PC-9 (cell line): ENCODE data around the gene IPPK. TPM values are rescaled to one million over a fixed set of nuclear protein-coding genes. Genes with fewer than 3 reads are reported as not detected.
"Not testable (repeated sequence)": the region's sequence is repeated elsewhere in the genome, so short reads cannot be mapped to it uniquely, and the experiment has no call there.

Experiments
- BruUV-seq: library from RNA; stranded (reverse); fragments of 400-500 nt; replicated peaks from 2 replicates; lab custom pipeline; 2021; lab: Mats Ljungman, UMichigan
- CTCF ChIA-PET: fragments of 300-600 bp; sonication (Branson Sonifier 250); formaldehyde crosslinking; loops from one replicate; lab custom pipeline; 2022; ENCODE audit warnings: antibody characterized with exemption; lab: Charles Lee
- POLR2A ChIA-PET: fragments of 300-600 bp; sonication (Branson Sonifier 250); formaldehyde crosslinking; loops from one replicate; lab custom pipeline; 2022; ENCODE audit warnings: antibody characterized with exemption; ENCODE audit not compliant: unreplicated experiment; lab: Charles Lee
- DNase-seq, 2 experiments: peaks; one replicate each; pipeline versions ENCODE4 v3.0.0 to v3.0.0-alpha.2; 2015 to 2022; ENCODE audit warnings: mixed read lengths in 1 of 2
- H2AFZ ChIP-seq: fragments of 200-600 bp; sonication (generic); 2 replicates; pipeline ENCODE4 v1.8.1; 2017; ENCODE audit warnings: antibody characterized with exemption
- H3F3A ChIP-seq: fragments of 200-600 bp; sonication (generic); 2 replicates; pipeline ENCODE4 v1.8.1; 2017; ENCODE audit warnings: antibody characterized with exemption, mild to moderate bottlenecking, low read depth; ENCODE audit not compliant: insufficient read depth
- H3K27ac ChIP-seq: fragments of 200-600 bp; sonication (generic); 2 replicates; pipeline ENCODE4 v1.6.1; 2016; ENCODE audit warnings: mixed run types
- H3K27me3 ChIP-seq: fragments of 200-600 bp; sonication (generic); 2 replicates; pipeline ENCODE4 v1.6.1; 2016; ENCODE audit warnings: low read depth, mixed run types; ENCODE audit not compliant: insufficient read depth
- H3K36me3 ChIP-seq: fragments of 200-600 bp; sonication (generic); 2 replicates; pipeline ENCODE4 v1.6.1; 2016; ENCODE audit warnings: low read depth, mixed run types
- H3K4me1 ChIP-seq: fragments of 200-600 bp; sonication (generic); replicated peaks from 2 replicates; pipeline ENCODE4 v1.6.1; 2016; ENCODE audit warnings: mixed run types; ENCODE audit not compliant: insufficient read depth
- H3K4me2 ChIP-seq: fragments of 200-600 bp; sonication (generic); 2 replicates; pipeline ENCODE4 v1.6.1; 2017; ENCODE audit warnings: mixed run types
- H3K4me3 ChIP-seq: fragments of 200-600 bp; sonication (generic); 2 replicates; pipeline ENCODE4 v1.6.1; 2016; ENCODE audit warnings: mixed run types
- H3K79me2 ChIP-seq: fragments of 200-600 bp; sonication (generic); 2 replicates; pipeline ENCODE4 v1.6.1; 2017; ENCODE audit warnings: low read depth, mixed run types
- H3K9me2 ChIP-seq: fragments of 200-600 bp; sonication (generic); 2 replicates; pipeline ENCODE4 v1.8.1; 2017; ENCODE audit warnings: mild to moderate bottlenecking; ENCODE audit not compliant: insufficient read depth
- H3K9me3 ChIP-seq: fragments of 200-600 bp; sonication (generic); 2 replicates; pipeline ENCODE4 v1.8.1; 2016; ENCODE audit warnings: low read depth; ENCODE audit not compliant: insufficient read depth
- H4K20me1 ChIP-seq: fragments of 200-600 bp; sonication (generic); 2 replicates; pipeline ENCODE4 v1.8.1; 2017; ENCODE audit not compliant: insufficient read depth
- CTCF ChIP-seq: fragments of 200-600 bp; sonication (generic); conservative IDR thresholded peaks from 2 replicates; pipeline ENCODE4 v1.6.1; 2017; ENCODE audit warnings: mixed run types, antibody characterized with exemption, mild to moderate bottlenecking, moderate library complexity
- EZH2 ChIP-seq: fragments of 200-600 bp; sonication (generic); IDR thresholded peaks from 2 replicates; pipeline ENCODE4 v1.8.0; 2017; ENCODE audit warnings: antibody characterized with exemption, low read depth
- intact Hi-C: fragments of 100-400 bp; cut with micrococcal nuclease; formaldehyde crosslinking; loops from one replicate; pipeline ENCODE4 v1.10.0; 2022; ENCODE audit not compliant: unreplicated experiment
- total RNA-seq: library from RNA; stranded (reverse); gene quantifications from 2 replicates; pipeline ENCODE4 v1.2.3, GENCODE V29; 2021

The IPPK gene
- total RNA-seq, 1 experiment from 2014 or later: 12.3 TPM

GRCh38 chr9:92571871-92572270, 98.1 kb downstream of the IPPK start:
- H2AFZ ChIP-seq, H3K4me3 ChIP-seq, H3K36me3 ChIP-seq, POLR2A ChIA-PET, BruUV-seq, H3K4me2 ChIP-seq, intact Hi-C loops, H4K20me1 ChIP-seq, H3K27me3 ChIP-seq, H3K9me3 ChIP-seq, H3K79me2 ChIP-seq, DNase-seq, CTCF ChIA-PET, H3K9me2 ChIP-seq, H3K27ac ChIP-seq, H3K4me1 ChIP-seq, H3F3A ChIP-seq: not testable (repeated sequence)

- Histone ChIP-seq H3K27me3 (no peaks in the 10 kb centered on the region), H3K9me2 (no peaks in the 10 kb centered on the region), H3K4me1 (peaks cover 3% of the 10 kb centered on the region; the same call in 1 of the 2 replicates), H3K36me3 (no peaks in the 10 kb centered on the region), H2AFZ (no peak overlapping the region), H3K9me3 (no peaks in the 10 kb centered on the region), H4K20me1 (no peaks in the 10 kb centered on the region), H3F3A (no peaks in the 10 kb centered on the region), H3K4me2 (no peak overlapping the region), H3K27ac (no peak overlapping the region), H3K4me3 (no peak overlapping the region), H3K79me2 (no peaks in the 10 kb centered on the region)
- intact Hi-C loops: no loop called here
- BruUV-seq: no TSS peak
- TF ChIP-seq EZH2: no peak
- TF ChIP-seq CTCF: no peak
- no peak for DNase-seq
- CTCF ChIA-PET: interaction anchor here (0.7 kb wide), 1 partner anchor 425 kb away, joined by 3 read pairs; no protein-coding TSS in a partner anchor
- POLR2A ChIA-PET: no interaction called here
Observed at GRCh38 chr9:92564982-92565381, 104.9 kb downstream of the IPPK start.

- H3K4me2 ChIP-seq: no peak overlapping the region
- BruUV-seq: no TSS peak
- DNase-seq: no peak
- no peaks in the 10 kb centered on the region for H3K36me3 ChIP-seq
- no peaks in the 10 kb centered on the region for H3K9me3 ChIP-seq
- H3K27me3 ChIP-seq: no peaks in the 10 kb centered on the region
- no peak overlapping the region for H3K27ac ChIP-seq
- H3K4me1 ChIP-seq: peaks cover 3% of the 10 kb centered on the region; the same call in 1 of the 2 replicates
- POLR2A ChIA-PET: no interaction called here
- no peak for TF ChIP-seq CTCF
- TF ChIP-seq EZH2: no peak
- no peaks in the 10 kb centered on the region for H3K9me2 ChIP-seq
- H4K20me1 ChIP-seq: no peaks in the 10 kb centered on the region
- H3F3A ChIP-seq: no peaks in the 10 kb centered on the region
- H3K79me2 ChIP-seq: no peaks in the 10 kb centered on the region
- H2AFZ ChIP-seq: no peak overlapping the region
- CTCF ChIA-PET: interaction anchor here (0.7 kb wide), 1 partner anchor 425 kb away, joined by 3 read pairs; no protein-coding TSS in a partner anchor
- no peak overlapping the region for H3K4me3 ChIP-seq
- intact Hi-C loops: no loop called here
Observed at GRCh38 chr9:92564504-92564903, 105.4 kb downstream of the IPPK start.

Other genes with a start within 250 kb of the IPPK start
- not detected in 2 replicates for gene OMD, start 245.7 kb downstream of the IPPK start, total RNA-seq
- gene ASPN, start 187.6 kb downstream of the IPPK start, total RNA-seq: not detected in 2 replicates
- 1.9 and 3.1 TPM in 2 replicates for gene ECM2, start 134.1 kb downstream of the IPPK start, total RNA-seq
- 40.0 and 40.6 TPM in 2 replicates for gene BICD2, start 94.7 kb upstream of the IPPK start, total RNA-seq
- gene ZNF484, start 207.9 kb upstream of the IPPK start, total RNA-seq: 8.4 and 10.8 TPM in 2 replicates